ENCODE data around the gene ROM1.
"Not testable (repeated sequence)": the region's sequence is repeated elsewhere in the genome, so short reads cannot be mapped to it uniquely, and the experiment has no call there.

Gene ROM1

DNA sequence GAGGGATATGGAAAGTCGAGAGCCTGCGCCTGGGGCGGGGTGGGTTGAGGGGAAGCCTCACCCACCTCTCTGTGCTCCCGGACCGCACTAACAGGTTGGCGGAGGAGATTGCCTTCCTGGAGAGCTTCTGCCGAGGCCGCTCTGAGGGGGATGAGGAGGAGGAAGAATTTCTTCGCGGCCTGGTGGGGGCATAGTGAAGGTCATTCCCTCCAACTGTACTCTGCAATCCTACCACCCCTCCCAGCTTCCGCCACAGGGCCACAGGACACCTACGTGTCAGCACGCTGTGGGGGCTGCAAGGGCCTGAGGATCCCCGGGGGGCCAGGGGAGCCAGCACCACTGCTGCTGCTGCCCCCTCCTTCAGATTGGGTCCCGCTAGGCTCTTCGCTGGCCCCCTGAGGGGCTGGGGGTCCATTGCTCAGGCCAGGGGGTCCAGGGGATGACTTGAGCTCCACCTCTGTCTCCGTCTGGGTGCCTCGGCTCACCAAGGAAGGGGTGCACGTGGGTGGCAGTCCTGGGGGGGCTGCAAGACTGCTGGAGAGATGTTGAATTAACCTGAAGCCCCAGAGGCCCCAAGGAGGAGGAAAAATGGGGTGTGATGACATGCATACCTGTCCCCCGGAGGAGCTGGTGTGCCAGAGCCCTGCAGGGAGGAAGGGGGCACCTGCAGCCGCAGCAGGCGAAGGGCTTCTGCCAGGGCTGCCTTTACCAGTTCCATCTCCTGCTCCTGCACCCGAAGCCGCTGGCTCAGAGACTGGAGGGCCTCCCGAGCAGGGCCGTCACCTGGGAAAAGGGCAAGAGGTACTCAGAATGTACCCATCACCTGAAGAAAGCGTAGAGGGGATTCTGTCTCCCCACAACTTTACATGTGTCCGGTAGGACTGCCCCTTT lies 2.0 kb upstream of the ROM1 start:
- no peak for DNase-seq

DNA sequence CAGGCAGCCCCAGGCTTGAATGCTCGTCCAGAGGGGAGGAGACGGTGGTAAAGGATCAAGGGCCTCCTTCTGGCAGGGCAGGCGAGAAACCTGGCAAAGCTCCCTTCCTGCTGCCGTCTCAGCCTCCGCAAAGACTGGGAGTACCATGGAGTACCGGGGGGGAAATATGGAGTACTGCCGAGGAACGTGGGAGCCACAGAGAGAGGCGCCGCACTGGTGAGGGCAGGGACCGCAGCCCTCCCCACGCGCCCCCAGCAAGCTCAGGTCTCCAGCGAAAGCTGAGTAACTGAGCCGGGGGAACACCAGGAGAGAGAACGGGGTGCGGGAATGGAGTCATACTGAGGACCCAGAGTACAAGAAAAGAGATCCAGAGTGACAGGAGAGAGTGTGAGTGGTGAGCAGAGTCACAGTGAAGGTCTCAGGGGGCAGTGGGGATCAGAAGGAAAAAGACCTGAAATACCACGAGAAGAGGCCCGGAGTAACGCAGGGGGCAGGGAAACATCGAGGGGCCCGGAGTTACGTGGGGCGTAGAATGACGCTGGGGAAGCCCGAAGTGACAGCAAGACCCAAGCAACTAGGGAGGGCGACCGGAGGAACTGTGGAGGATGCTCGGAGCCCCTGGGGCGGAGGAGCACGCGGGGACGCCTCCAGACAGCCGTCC lies 1.2 kb upstream of the ROM1 start:
- DNase-seq = peak; percentile 77

DNA sequence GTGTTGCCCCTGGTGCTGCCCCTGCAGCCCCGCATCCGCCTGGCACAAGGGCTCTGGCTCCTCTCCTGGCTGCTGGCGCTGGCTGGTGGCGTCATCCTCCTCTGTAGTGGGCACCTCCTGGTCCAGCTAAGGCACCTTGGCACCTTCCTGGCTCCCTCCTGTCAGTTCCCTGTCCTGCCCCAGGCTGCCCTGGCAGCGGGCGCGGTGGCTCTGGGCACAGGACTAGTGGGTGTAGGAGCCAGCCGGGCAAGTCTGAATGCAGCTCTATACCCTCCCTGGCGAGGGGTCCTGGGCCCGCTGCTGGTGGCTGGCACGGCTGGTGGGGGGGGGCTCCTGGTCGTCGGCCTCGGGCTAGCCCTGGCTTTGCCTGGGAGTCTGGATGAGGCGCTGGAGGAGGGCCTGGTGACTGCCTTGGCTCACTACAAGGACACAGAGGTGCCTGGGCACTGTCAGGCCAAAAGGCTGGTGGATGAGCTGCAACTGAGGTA lies 278 bp downstream of the ROM1 start:
- no peak for DNase-seq

DNA sequence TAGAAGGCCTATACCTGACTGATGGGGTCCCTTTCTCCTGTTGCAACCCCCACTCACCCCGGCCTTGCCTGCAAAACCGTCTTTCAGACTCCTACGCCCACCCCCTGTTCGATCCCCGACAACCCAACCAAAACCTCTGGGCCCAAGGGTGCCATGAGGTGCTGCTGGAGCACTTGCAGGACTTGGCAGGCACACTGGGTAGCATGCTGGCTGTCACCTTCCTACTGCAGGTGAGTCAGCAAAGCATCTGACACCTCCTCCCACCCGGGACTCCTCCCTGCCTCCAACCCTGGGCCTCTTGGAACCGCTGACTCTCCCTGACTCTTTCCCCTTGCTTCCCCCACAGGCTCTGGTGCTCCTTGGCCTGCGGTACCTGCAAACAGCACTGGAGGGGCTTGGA lies 1.2 kb downstream of the ROM1 start:
- peak; percentile 39 for DNase-seq

DNA sequence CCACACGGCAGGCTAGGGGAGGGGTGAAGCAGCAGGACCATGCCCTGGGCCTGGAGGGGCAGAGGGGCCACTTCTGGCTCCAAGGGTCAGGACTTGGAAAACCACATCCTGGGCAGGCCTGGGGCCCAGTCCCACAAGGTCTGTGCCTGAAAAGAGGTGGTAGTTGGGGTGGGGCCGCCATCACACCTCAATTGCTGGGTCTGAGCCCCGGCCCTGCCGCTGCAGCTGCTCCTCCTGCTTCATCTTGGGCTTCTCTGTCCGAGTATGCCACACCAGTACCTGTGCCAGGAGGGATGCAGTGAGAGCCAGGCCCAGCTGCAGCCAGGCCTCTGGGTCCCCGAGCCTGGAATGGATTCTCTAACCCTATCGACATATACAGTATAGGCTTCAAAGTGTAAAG lies 2.5 kb downstream of the ROM1 start:
- DNase-seq = no peak

DNA sequence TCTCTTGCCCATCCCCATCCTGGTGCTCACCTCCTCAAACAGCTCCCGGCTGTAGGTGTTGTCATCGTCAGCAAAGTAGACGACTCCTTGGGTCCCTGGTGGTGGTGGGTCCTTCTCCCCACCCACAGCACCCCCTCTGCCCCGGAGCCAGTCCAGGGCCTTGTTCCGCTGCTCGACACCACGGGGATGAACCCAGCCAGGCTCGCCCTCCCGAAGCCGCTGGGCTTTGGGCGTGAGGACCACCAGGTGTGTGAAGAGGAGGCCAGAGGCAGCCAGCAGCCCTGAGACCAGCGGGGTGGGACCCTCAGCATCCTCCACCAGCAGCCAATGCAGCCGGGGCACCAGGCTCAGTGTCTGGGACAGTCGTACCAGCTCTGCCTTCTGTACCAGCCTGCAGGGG lies 3.9 kb downstream of the ROM1 start:
- not testable (repeated sequence) for DNase-seq

DNA sequence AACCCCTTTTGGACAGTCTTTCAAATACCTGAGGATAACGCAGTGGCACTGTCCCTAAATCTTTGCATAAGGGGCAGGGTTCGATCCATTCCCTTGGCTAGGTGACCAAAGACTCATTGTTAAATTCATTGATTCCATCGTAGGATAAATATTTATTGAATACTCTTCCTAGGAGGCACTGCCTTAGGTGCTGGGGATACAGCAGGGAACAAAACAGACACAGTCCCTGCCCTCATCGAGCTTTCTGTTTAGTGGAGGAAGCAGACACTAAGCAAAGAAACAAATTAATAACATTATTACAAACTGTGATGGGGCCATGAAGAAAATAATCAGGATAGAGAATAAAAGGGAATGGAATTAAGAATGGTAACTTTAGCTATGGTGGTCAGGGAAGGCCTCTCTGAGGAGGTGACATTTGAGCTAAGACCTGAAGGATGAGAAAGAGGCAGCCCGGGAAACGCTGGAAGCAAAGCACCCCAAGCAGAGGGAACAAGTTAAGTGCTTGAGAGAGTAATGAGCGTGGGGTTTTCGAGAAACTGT lies 8.0 kb downstream of the ROM1 start:
- no peak for DNase-seq

DNA sequence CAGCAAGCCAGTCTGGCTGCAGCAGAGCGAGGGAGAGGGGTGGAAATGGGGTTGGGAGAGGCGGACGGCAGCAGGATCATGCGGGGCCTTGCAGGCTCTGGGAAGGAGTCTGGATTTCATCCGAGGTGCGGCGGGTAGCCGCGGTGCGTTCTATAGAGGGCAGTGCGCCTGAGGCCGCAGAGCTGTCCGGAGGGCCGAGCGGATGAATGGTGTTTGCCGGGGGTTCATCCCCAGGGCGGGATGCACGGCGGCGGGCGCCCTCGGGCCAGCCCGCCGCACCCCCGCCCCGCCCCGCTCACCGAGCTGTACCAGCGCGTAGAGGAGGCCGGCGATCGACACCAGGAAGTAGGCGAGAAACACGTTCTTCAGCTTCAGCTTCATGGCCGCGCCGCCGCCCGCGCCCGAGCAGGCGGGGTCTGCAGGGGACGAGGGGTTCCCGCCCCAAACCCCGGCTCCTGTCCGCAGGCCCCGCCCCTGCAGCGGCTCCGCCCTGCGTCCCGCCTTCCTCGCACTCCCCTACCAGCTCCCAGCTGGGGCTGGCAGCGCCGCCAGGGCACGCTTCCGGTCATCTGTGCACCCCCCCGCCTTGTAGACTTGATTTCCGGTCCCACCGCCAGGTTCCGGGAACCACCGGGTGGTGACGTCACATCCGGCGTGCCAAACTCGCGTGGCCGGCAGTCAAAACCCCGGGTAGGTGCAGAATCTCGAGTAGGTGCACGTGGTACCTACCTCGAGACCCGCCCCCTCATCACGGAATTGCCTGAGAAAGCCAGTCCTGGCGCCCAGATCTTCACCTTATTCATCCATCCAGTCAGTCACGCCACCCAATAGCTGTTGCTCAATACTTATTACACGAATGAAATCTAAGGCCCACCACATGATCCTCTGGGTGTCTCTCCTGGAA lies 8.8 kb downstream of the ROM1 start, which contains the start of gene B3GAT3:
Gene B3GAT3, minus strand, starts transcription at position 420 of the 904 bp plus-strand sequence. Its CDS starts 39 bp downstream, at position 381.
- DNase-seq = peak; percentile 99

DNA sequence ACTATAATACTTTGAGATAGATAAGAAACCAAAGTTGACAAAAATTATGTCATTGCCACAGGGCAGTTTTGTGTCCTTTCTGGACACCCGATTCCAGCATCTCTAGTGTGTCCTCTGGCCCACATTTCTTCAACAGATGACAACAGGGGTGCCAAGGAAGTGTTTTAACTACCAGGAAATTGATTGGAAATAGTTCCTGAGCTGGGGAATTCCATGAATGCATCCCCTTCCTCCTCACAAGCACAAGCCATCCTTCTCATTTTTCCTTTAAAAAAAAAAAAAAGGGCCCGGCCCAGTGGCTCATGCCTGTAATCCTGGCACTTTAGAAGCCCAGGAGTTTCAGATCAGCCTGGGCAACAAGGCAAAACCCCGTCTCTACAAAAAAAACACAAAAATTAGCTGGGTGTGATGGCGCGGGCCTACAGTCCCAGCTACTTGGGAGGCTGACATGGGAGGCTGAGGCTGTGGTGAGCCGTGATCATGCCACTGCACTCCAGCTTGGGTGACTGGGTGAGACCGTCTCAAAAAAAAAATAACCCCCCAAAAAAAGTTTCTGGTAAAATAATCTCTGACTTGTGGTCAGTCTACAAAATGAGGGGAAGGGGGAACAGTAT lies 9.5 kb downstream of the ROM1 start:
- DNase-seq = no peak

DNA sequence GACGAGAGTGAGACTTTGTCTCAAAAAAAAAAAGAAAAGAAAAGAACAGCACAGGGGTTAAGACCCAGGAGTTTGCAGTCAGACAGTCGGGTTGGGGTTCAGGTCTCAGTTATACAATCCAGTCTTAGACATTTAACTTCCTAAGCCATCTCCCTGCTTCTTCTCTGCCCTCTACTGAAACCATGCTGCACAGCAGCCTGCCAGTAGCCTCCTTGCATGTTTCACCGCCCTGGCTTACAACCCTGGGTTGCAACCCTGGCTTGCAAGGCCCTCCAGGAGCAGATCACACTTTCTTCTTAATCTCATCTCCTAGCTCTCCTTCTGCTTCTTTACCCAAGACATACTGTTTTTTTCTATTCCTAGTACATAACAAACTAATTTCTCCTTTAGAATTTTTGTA lies 14.7 kb downstream of the ROM1 start:
- no peak for DNase-seq

DNA sequence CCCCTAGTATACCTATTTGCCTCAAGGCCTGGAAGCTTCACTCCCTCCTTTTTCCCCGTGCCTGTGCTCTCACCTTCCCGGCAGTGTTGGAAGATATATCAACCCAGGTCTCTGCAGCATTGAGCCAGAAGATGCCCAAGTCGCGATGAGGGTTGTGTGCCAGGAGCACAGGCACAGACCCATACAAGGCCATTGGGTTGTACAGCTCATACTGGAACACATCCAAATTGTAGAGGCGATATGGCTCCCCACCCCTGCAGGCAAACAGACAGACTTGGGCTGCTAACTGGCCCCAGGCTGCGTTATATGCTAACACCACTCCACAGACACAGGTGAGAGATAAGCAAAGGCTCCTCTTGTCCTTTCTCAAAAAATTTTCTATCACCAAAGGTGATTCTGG lies 19.4 kb downstream of the ROM1 start:
- no peak for DNase-seq

DNA sequence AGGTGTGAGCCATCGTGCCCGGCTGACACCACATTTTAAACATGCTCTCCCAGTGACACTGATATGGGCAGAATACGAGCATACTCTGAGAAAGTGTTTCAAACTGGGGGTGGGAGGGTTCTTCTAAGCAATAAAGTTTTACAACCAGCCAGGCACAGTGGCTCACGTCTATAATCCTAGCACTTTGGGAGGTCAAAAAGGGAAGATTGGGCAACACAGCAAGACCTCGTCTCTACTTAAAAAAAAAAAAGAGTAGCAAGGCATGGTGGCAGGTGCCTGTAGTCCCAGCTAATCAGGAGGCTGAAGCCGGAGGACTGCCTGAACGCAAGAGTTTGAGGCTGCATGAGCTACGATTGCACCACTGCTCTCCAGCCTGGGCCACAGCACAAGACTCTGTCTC lies 31.2 kb downstream of the ROM1 start:
- no peak for DNase-seq

DNA sequence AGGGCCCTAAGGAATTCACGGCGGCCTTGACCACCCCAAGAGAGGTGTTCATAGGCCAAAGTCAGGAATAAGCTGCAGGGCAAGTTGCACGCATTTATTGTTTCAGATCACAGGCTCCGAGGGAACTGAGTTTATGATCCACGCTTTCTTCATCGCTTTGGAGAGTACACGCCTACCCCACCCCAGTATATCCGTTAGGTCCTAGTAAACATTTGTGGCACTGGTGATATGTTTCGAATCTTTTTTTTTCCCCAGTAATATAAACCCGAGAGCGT lies 32.6 kb downstream of the ROM1 start:
- no peak for DNase-seq

DNA sequence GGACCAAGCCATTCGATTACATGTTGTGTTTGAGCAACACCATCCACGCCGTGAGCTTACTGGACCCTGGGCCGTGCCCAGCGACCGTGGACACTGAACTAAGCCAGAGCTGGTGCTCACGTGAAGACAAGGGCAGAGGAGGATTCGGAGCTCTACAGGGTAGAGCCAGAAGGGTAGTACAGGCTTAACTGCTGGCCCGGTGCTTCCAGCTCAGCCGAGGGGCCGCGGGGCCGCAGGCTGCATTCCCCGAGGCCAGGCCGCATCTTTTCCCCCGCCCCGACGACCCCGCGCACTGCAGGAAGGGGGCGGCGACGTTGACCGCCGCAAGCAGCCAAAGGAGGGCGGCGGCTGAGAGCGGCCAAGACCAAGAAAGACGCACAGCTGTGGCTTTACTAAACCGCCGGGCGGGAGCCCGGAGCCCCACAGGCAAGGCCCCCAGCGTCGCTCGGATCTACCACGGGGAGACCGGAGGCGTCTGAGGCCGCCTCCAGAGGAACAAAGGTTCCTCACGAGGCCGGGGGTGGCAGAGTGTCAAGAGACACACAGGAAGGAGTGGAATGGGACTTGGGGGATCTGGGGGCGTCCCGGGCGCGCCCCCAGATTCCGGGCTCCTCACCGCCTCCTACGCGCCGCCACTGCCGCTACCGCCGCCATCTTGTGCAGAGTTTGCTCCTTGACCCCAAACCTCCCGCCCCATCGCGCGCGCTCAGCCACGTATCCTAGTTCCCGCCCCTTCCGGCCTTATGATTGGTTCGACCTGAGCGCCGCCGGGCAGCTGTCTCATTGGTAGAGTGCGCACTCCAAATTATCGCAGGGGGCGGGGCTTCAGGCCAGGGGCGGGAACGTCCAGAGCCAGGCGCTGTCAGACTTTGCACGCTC lies 33.1 kb downstream of the ROM1 start, which contains the start of gene GANAB:
Gene GANAB, minus strand, starts transcription at position 668 of the 879 bp plus-strand sequence. Its CDS starts 14 bp downstream, at position 654.
- peak; percentile 98 for DNase-seq

DNA sequence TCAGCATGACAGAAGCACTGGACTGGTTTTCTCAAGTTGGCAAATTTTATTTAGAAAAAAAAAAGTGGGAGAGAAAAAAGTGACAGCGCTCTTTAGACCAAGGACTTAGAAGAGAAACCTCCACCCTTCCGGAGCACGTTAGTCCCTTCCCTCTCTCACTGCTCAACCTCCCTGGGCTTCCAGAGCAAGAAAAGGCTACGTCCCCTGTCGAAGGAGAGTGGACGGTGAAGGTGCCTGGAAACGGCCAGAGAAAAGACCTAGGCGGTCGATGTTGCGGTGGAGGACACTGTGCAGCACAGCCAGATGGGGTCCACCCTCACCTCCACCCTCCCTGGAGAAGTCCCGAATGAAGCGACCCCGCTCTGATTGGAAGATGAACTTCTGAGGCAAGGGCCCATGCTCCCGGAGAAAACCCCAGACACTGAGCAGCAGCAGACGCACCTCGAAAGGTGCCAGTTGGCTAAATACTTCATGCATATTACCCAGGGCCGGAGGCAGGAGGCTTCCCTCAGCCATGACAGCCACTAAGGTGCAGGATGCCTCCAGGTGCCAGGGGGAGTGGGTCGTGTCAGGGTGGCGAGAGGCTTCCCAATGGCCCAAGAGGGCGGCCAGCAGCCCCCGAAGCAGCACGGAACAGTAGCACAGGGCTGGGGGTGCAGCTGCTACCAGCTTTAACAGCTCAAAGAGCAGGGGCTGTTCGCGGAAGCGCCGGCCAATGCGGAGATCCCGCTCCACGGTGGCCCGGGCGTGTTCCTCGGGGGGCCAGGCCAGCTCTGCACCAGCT lies 34.0 kb downstream of the ROM1 start:
- DNase-seq = no peak

DNA sequence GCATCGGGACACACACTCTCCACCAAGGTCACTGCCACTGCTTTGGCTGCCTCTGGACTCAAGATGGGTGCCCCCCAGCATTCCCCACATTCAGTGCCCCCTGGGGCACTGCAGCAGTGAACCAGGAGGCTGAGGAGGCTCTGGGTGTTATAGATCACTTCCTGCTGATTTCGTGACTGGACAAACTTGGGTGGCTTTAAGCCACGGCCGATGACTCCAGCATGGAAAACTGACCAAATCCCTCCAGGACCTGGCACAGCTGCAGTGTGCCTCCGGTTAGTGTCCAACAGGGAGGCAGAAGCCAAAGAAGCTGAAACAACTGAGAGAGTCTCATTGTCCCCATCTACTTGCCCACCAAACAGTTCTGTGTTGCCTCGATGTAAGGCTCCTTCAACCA lies 34.5 kb downstream of the ROM1 start:
- no peak for DNase-seq

DNA sequence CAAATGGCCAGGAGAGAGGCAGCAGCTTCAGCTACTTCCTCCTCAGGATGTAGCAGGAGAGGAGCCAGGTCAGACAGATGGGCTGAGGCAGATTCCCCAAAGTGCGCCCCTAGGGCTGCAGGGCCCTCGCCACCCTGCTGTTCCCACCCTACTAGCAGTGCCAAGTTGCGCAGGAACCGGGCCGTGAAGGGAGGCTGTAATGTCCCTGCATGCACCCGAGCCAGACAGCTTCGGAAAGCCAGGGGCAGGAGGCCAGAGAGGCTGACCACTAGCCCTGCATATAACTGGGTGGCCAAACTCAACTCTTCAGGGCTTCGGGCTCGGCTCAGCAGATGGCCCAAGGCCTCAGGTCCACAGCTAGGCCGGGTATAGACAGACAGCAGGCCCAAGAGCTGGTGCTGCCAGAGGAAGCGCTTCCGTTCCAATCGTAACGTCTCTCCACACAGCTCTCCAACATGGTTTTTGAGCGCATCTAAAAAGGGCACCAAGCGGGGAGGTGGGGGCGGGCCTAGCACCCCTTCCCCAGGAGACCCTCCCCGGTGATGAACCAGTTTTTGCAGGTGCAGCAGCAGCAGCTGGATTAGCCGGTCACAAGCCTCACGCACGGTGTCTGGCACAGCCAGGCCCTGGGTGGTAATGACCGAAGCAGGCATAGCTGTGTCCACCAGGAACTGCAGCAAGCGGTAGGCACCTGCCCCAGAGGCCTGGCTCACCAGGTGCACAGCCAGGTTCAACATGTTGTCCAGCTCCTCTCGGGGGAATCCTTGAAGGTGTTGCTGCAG lies 35.3 kb downstream of the ROM1 start:
- DNase-seq = no peak

DNA sequence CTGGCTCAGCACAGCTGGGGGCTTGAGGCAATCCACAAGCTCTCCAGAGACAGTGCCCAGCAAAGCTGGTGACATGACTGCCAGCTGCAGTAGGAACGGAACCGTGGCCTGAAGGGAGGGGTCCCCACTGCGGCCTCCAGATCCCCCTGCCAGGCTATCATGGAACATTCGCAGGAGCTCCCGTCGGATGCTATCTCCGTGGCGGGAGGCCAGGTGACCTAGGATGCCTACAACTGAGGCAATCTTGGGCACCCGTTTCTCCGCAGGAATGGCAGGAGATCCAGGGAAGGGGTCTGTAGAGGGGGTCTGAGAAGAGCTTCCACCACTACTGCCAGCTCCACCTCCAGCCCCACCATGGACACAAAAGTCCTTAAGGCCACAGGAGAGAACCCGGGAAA lies 35.9 kb downstream of the ROM1 start:
- DNase-seq = no peak

DNA sequence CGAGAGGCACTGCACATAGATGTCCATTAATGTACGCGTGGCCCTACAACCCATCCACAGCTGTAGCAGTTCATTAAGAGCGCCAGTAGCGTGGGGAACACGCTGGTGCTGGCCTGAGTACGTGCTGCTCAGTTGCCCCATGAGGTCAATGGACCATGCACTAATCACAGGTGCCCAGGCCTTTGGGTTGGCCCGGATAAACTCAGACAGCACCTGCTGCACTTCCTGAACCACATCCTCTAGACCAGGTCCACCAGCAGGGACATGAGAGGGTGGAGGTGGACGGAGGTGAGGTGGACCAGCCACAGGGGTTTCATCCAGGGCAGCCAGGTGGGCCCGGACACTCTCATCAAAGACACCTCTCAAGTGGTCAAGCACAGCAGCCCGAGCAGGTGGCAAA lies 36.4 kb downstream of the ROM1 start:
- no peak for DNase-seq

DNA sequence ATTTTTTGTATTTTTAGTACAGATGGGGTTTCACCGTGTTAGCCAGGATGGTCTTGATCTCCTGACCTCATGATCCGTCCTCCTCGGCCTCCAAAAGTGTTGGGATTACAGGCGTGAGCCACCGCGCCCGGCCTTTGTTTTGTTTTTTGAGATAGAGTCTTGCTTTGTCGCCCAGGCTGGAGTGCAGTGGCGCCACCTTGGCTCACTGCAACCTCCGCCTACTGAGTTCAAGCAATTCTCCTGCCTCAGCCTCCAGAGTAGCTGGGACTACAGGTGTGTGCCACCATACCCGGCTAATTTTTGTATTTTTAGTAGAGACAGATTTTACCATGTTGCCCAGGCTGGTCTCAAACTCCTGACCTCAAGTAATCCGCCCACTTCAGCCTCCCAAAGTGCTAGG lies 37.2 kb downstream of the ROM1 start:
- not testable (repeated sequence) for DNase-seq

Data from NCI-H226 (cell line).